ENCODE measurements around the gene ZNF253. TPM values are rescaled to one million over a fixed set of nuclear protein-coding genes. Genes with fewer than 3 reads are reported as not detected.
"Not testable (repeated sequence)": the region's sequence is repeated elsewhere in the genome, so short reads cannot be mapped to it uniquely, and the experiment has no call there.

The ZNF253 gene
- total RNA-seq, 6 donors from 2014 or later: 5.0 to 15.8 (median 7.9) TPM

DNA sequence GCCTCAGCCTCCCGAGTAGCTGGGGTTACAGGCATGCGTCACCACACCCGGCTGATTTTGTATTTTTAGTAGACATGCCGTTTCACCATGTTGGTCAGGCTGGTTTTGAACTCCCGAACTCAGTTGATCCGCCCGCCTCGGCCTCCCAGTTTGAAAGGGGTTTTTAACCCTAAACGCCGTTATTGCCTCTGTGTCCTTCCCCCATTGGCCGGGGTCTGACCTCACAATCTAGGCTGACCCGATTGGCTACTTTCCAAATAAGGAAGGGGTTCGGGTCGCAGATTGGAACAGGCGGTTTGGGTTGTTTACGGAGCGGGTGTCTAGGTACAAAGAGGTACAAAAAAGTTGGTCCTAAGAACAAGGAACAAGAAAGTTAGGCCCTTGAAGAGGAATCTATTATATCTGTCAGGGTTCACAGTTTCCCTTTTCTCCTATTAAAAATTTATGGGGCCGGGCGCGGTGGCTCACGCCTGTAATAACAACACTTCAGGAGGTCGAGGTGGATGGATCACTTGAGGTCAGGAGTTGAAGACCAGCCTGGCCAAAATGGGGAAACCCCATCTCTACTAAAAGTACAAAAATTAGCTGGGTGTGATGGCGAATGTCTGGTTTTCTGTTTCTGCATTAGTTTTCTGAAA is 1.0 kb downstream of the ZNF253 start:
- DNase-seq (peak in 1 of 2 donors; percentile 39), ATAC-seq (ENCODE audit: low FRiP score in 2 of 2) (peak in 1 of 2 donors; percentile 1)
- peaks cover 0 to 15% (median 9%) of the 10 kb centered on the region in 4 donors for H3K9me3 ChIP-seq
- peaks cover 0 to 3% (median 0%) of the 10 kb centered on the region in 4 donors for H3K36me3 ChIP-seq
- peak overlapping the region; percentile 31 to 85 (median 69) for H3K4me3 ChIP-seq
- peak overlapping the region; percentile 78 to 96 (median 90) for H3K27ac ChIP-seq
- no peaks in the 10 kb centered on the region for H3K27me3 ChIP-seq
- H3K4me1 ChIP-seq: peaks cover 6 to 16% (median 12%) of the 10 kb centered on the region in 4 donors
- TF ChIP-seq POLR2A (IDR thresholded peaks at IDR 0.05): no peak
- TF ChIP-seq POLR2AphosphoS5 (IDR thresholded peaks at IDR 0.05): no peak
- TF ChIP-seq EP300 (IDR thresholded peaks at IDR 0.05): no peak
- TF ChIP-seq, protein P1, sequence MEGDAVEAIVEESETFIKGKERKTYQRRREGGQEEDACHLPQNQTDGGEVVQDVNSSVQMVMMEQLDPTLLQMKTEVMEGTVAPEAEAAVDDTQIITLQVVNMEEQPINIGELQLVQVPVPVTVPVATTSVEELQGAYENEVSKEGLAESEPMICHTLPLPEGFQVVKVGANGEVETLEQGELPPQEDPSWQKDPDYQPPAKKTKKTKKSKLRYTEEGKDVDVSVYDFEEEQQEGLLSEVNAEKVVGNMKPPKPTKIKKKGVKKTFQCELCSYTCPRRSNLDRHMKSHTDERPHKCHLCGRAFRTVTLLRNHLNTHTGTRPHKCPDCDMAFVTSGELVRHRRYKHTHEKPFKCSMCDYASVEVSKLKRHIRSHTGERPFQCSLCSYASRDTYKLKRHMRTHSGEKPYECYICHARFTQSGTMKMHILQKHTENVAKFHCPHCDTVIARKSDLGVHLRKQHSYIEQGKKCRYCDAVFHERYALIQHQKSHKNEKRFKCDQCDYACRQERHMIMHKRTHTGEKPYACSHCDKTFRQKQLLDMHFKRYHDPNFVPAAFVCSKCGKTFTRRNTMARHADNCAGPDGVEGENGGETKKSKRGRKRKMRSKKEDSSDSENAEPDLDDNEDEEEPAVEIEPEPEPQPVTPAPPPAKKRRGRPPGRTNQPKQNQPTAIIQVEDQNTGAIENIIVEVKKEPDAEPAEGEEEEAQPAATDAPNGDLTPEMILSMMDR (IDR thresholded peaks at IDR 0.05): no peak
- WGBS, 2 donors: 4 to 11% methylated on average over 23 of the region's 23 CpGs

DNA sequence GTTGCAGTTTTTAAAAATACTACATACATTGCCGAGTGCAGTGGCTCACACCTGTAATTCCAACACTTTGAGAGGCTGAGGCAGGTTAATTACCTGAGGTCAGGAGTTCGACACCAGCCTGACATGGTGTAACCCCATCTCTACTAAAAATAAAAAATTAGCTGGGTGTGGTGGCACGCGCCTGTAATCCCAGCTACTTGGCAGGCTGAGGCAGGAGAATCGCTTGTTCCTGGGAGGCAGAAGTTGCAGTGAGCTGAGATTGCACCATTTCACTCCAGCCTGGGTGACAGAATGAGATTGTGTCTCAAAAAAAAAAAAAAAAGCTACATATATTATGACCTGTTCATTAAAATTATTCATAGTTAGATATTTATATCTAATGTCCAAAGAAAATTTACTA is 4.4 kb downstream of the ZNF253 start:
- WGBS, 2 donors: 78 to 87% methylated on average over 5 of the region's 5 CpGs
- H3K27ac ChIP-seq; H3K4me3 ChIP-seq; ATAC-seq (ENCODE audit: low FRiP score in 2 of 2); H3K27me3 ChIP-seq; DNase-seq: not testable (repeated sequence)
- H3K4me1 ChIP-seq: peaks cover 6 to 16% (median 12%) of the 10 kb centered on the region in 4 donors
- peaks cover 0 to 26% (median 19%) of the 10 kb centered on the region in 4 donors for H3K9me3 ChIP-seq
- peaks cover 0 to 12% (median 6%) of the 10 kb centered on the region in 4 donors for H3K36me3 ChIP-seq

DNA sequence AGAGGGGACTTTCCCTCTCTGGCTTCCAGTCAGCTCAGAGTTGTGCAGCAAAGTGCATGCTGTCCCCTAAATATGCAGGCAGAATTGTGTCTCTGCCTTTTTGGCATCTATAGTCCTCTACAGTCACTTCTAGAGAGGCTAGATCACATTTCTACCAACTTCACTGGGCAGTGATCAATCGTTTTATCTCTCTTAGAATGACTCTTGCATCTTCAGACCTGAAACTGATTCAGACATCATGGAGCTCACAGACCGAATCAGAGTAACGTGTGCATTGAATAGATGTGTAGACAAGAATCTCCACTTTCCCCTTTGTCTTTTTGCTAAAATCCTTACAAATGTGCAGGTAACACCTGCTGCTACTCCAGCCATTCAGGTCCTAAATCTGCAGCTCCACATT is 6.2 kb downstream of the ZNF253 start:
- TF ChIP-seq POLR2A (IDR thresholded peaks at IDR 0.05) (no peak), EP300 (IDR thresholded peaks at IDR 0.05) (no peak)
- TF ChIP-seq, protein P1 (IDR thresholded peaks at IDR 0.05): no peak

DNA sequence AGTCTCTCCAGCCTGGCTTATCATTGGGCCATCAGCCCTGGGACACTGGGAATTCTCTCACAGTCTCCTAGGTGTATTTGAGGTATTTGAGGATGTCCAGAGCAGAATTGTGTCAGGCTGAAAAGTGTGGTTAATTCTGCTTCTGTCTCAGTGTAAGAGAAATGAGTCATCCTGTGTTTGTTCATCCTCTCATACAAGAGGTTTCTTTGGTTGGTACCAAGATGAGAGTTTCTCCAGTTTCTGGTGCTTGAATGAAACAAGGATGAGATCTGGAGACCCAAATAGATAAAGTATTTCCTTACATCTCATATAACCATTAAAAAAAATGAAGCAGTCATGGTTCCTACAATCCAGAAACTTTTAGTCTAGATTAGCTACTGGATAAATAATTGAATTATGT is 7.7 kb downstream of the ZNF253 start:
- Histone ChIP-seq H3K9me3 (peaks cover 3 to 46% (median 23%) of the 10 kb centered on the region in 4 donors), H3K27me3 (no peaks in the 10 kb centered on the region), H3K36me3 (peaks cover 0 to 12% (median 6%) of the 10 kb centered on the region in 4 donors), H3K27ac (no peak overlapping the region), H3K4me1 (peaks cover 0 to 4% (median under 1%) of the 10 kb centered on the region in 4 donors), H3K4me3 (no peak overlapping the region)
- DNase-seq (no peak), ATAC-seq (ENCODE audit: low FRiP score in 2 of 2) (no peak)
- TF ChIP-seq POLR2A (IDR thresholded peaks at IDR 0.05): no peak
- no peak for TF ChIP-seq POLR2AphosphoS5 (IDR thresholded peaks at IDR 0.05)
- TF ChIP-seq, protein P1 (IDR thresholded peaks at IDR 0.05): no peak
- TF ChIP-seq EP300 (IDR thresholded peaks at IDR 0.05): no peak

More for the DNA sequence above, 6.2 kb downstream of the ZNF253 start:
- peaks cover 3 to 42% (median 24%) of the 10 kb centered on the region in 4 donors for H3K9me3 ChIP-seq
- no peak overlapping the region for H3K27ac ChIP-seq
- WGBS, 2 donors: 79 to 96% methylated on average over 3 of the region's 3 CpGs
- H3K4me1 ChIP-seq: peaks cover 6 to 16% (median 10%) of the 10 kb centered on the region in 4 donors
- no peaks in the 10 kb centered on the region for H3K27me3 ChIP-seq
- DNase-seq: no peak
- H3K36me3 ChIP-seq: peaks cover 0 to 12% (median 6%) of the 10 kb centered on the region in 4 donors
- H3K4me3 ChIP-seq: no peak overlapping the region
- ATAC-seq (ENCODE audit: low FRiP score in 2 of 2): no peak

DNA sequence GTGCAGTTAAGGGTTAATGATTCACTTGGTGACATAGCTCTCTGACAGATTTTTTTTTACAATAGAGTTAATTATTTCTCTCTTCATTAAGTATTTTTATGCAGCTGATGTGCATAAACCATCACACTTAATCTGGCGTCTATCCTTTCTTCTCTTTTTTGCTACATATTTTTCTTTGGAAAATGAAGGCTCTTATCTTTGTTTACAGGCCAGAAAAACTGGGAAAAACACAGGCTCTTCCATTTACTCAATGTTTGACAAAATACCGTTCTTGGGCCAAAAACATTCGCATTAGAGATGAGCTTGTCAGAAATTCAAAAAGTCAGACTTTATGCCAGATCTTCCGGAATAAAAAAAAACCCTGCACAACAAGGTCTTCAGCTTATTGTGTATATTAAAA is 12.0 kb downstream of the ZNF253 start:
- Histone ChIP-seq H3K36me3 (peaks cover 0 to 33% (median 21%) of the 10 kb centered on the region in 4 donors), H3K27me3 (no peaks in the 10 kb centered on the region), H3K9me3 (peaks cover 3 to 66% (median 28%) of the 10 kb centered on the region in 4 donors), H3K4me1 (no peaks in the 10 kb centered on the region), H3K27ac (no peak overlapping the region), H3K4me3 (no peak overlapping the region)
- DNase-seq: no peak
- no peak for ATAC-seq (ENCODE audit: low FRiP score in 2 of 2)
- TF ChIP-seq EP300 (IDR thresholded peaks at IDR 0.05) (no peak), POLR2A (IDR thresholded peaks at IDR 0.05) (no peak), POLR2AphosphoS5 (IDR thresholded peaks at IDR 0.05) (no peak)
- TF ChIP-seq, protein P1 (IDR thresholded peaks at IDR 0.05): no peak
- 72 to 86% methylated on average over 4 of the region's 4 CpGs for WGBS, 2 donors

Data from upper lobe of left lung (tissue), 6 donors.